Sigmoid colon (tissue), 4 donors: Measurements from ENCODE around the gene TCF3.

Experiments used
- EP300 ChIP-seq, 4 donors: sonication (generic); formaldehyde crosslinking; IDR thresholded peaks; one replicate each; pipeline ENCODE4 v1.6.1; 2017; ENCODE audit warnings: antibody characterized with exemption in 4 of 4
- POLR2A ChIP-seq, 2 donors: fragments of 450-650 bp; IDR thresholded peaks; one replicate each; pipeline ENCODE4 v1.6.1; 2016; ENCODE audit warnings: antibody characterized with exemption in 2 of 2, mild to moderate bottlenecking in 2 of 2, moderate library complexity in 2 of 2
- POLR2AphosphoS5 ChIP-seq, 4 donors: sonication (generic); formaldehyde crosslinking; IDR thresholded peaks; one replicate each; pipeline ENCODE4 v1.6.1; 2017; ENCODE audit warnings: antibody characterized with exemption in 4 of 4
- TF ChIP-seq, protein P1 (sequence below), 4 experiments: fragments of 450-650 bp in 3 of 4; fragments of 200-600 bp in 1 of 4; IDR thresholded peaks; one replicate each; pipeline ENCODE4 v1.5.1; 2016 to 2019; ENCODE audit warnings: antibody characterized with exemption in 4 of 4, mild to moderate bottlenecking in 3 of 4, moderate library complexity in 2 of 4

DNA sequence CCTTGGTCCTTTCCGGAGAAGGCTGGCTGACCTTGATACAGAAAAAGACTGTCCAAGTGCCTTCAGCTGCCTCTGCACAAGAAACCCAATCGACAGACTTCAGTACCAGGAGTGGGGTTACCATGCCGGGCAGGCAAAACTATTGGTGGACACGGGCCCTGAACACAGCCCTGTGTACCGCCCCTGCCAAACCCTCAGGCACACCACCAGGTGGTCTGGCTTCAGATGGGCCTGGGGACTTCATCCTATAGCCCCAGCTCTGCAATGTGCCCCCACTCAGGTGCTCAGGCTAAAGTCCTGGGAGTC is 17.5 kb downstream of the TCF3 start:
- TF ChIP-seq, protein P1, sequence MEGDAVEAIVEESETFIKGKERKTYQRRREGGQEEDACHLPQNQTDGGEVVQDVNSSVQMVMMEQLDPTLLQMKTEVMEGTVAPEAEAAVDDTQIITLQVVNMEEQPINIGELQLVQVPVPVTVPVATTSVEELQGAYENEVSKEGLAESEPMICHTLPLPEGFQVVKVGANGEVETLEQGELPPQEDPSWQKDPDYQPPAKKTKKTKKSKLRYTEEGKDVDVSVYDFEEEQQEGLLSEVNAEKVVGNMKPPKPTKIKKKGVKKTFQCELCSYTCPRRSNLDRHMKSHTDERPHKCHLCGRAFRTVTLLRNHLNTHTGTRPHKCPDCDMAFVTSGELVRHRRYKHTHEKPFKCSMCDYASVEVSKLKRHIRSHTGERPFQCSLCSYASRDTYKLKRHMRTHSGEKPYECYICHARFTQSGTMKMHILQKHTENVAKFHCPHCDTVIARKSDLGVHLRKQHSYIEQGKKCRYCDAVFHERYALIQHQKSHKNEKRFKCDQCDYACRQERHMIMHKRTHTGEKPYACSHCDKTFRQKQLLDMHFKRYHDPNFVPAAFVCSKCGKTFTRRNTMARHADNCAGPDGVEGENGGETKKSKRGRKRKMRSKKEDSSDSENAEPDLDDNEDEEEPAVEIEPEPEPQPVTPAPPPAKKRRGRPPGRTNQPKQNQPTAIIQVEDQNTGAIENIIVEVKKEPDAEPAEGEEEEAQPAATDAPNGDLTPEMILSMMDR (IDR thresholded peaks at IDR 0.05) = no peak
- TF ChIP-seq POLR2A (IDR thresholded peaks at IDR 0.05) (no peak), POLR2AphosphoS5 (IDR thresholded peaks at IDR 0.05) (no peak), EP300 (IDR thresholded peaks at IDR 0.05) (no peak)
